Keratinocyte (primary cell): ENCODE data around the gene IFNL4. TPM values are rescaled to one million over a fixed set of nuclear protein-coding genes. Genes with fewer than 3 reads are reported as not detected.

Experiments used
- DNase-seq: peaks from one replicate; pipeline ENCODE4 v3.0.0-alpha.2; 2011; ENCODE audit warnings: low read depth, missing footprints, low spot score
- FAIRE-seq: peaks from 2 replicates; lab custom pipeline; 2011; peaks lifted over from hg19 to GRCh38; lab: Jason Lieb, UNC
- H2AFZ ChIP-seq: 2 replicates; pipeline ENCODE4 v1.6.0; 2012; ENCODE audit warnings: low read length, control low read depth, inconsistent platforms; ENCODE audit not compliant: control insufficient read depth
- H3K27ac ChIP-seq: 2 replicates; pipeline ENCODE4 v1.5.1; 2011; ENCODE audit warnings: low read length; ENCODE audit not compliant: control insufficient read depth, insufficient read depth
- H3K27me3 ChIP-seq: 3 replicates; pipeline ENCODE4 v1.6.0; 2011; ENCODE audit warnings: low read length; ENCODE audit not compliant: control insufficient read depth, insufficient read depth; ENCODE audit errors: extremely low read depth
- H3K36me3 ChIP-seq, 2 experiments: 2 replicates in 1 of 2; 3 replicates in 1 of 2; pipeline ENCODE4 v1.5.1; 2011; ENCODE audit warnings: low read length in 2 of 2, mild to moderate bottlenecking in 1 of 2; ENCODE audit not compliant: control insufficient read depth in 2 of 2, insufficient read depth in 2 of 2; ENCODE audit errors: extremely low read depth in 1 of 2
- H3K4me1 ChIP-seq: 3 replicates; pipeline ENCODE4 v1.5.1; 2011; ENCODE audit warnings: low read length; ENCODE audit not compliant: control insufficient read depth, insufficient read depth; ENCODE audit errors: extremely low read depth
- H3K4me2 ChIP-seq: 3 replicates; pipeline ENCODE4 v1.6.0; 2011; ENCODE audit warnings: low read depth, low read length; ENCODE audit not compliant: control insufficient read depth, insufficient read depth; ENCODE audit errors: extremely low read depth
- H3K4me3 ChIP-seq, 3 experiments: fragments of 200-600 bp in 1 of 3; sonication (generic) in 1 of 3; 2 replicates in 2 of 3; 3 replicates in 1 of 3; pipeline ENCODE4 v1.5.1; 2011 to 2016; ENCODE audit warnings: low read length in 3 of 3, mild to moderate bottlenecking in 3 of 3, control low read depth in 2 of 3, inconsistent platforms in 1 of 3, low read depth in 1 of 3, mixed read lengths in 1 of 3, mixed run types in 1 of 3, moderate library complexity in 1 of 3; ENCODE audit not compliant: control insufficient read depth in 2 of 3, insufficient read depth in 2 of 3; ENCODE audit errors: extremely low read depth in 1 of 3
- H3K79me2 ChIP-seq: 2 replicates; pipeline ENCODE4 v1.6.0; 2012; ENCODE audit warnings: low read length; ENCODE audit not compliant: control insufficient read depth, insufficient read depth
- H3K9ac ChIP-seq: 3 replicates; pipeline ENCODE4 v1.6.0; 2011; ENCODE audit warnings: low read length; ENCODE audit not compliant: control insufficient read depth, insufficient read depth; ENCODE audit errors: extremely low read depth
- H3K9me1 ChIP-seq: 3 replicates; pipeline ENCODE4 v1.6.0; 2011; ENCODE audit warnings: low read length; ENCODE audit not compliant: control insufficient read depth, insufficient read depth; ENCODE audit errors: extremely low read depth
- H3K9me3 ChIP-seq: 2 replicates; pipeline ENCODE4 v1.5.1; 2012; ENCODE audit warnings: low read depth, low read length; ENCODE audit not compliant: control insufficient read depth
- H4K20me1 ChIP-seq: 3 replicates; pipeline ENCODE4 v1.6.0; 2011; ENCODE audit warnings: low read length; ENCODE audit not compliant: control insufficient read depth, insufficient read depth; ENCODE audit errors: extremely low read depth
- CTCF ChIP-seq, 3 experiments: IDR thresholded peaks in 1 of 3; conservative IDR thresholded peaks in 1 of 3; optimal IDR thresholded peaks in 1 of 3; 2 replicates in 2 of 3; 3 replicates in 1 of 3; pipeline versions ENCODE3 to v1.5.1; 2011; ENCODE audit warnings: low read length in 3 of 3, mild to moderate bottlenecking in 3 of 3, moderate library complexity in 2 of 3, control low read depth in 1 of 3, inconsistent platforms in 1 of 3; ENCODE audit not compliant: insufficient read depth in 2 of 3; ENCODE audit errors: extremely low read depth in 1 of 3
- EZH2 ChIP-seq: IDR thresholded peaks from one replicate; pipeline ENCODE4 v1.6.1; 2012; ENCODE audit warnings: inconsistent platforms, mild to moderate bottlenecking, low read length, moderate library complexity
- dilution Hi-C: fragments of 300-500 bp; cut with MboI; formaldehyde crosslinking; loops from one replicate; pipeline ENCODE4 v1.7.0; 2020; ENCODE audit warnings: low sequenced_read_pairs; ENCODE audit not compliant: extremely low pct_ligation_motif_present
- polyA plus RNA-seq, 5 experiments: library from polyadenylated mRNA; depleted of rRNA in 3 of 5; stranded (reverse) in 3 of 5; stranded (forward) in 1 of 5; unstranded in 1 of 5; fragments of >200 nt; gene quantifications; 1 replicate in 1 of 5; 2 replicates in 3 of 5; 3 replicates in 1 of 5; pipeline versions ENCODE4 v1.2.1 to v1.2.3, GENCODE V29; 2011 to 2012; ENCODE audit warnings: missing spikeins in 2 of 5, low read depth in 1 of 5, low replicate concordance in 1 of 5

Gene IFNL4
- polyA plus RNA-seq, 1 donor (not counting 4 experiments of a cell fraction or from before 2014, with no cell fraction given): not detected

- no peak overlapping the region for H3K4me3 ChIP-seq
- TF ChIP-seq EZH2 (no peak), CTCF (optimal IDR thresholded peaks at IDR 0.05 in 1 of 3, IDR thresholded peaks at IDR 0.05 in 1 of 3, conservative IDR thresholded peaks at IDR 0.05 in 1 of 3; ENCODE audit: extremely low read depth in 1 of 3, insufficient read depth in 2 of 3, low read length in 3 of 3) (no peak)
- FAIRE-seq (no peak), DNase-seq (no peak)
- H3K4me1 ChIP-seq: no peaks in the 10 kb centered on the region
- no peaks in the 10 kb centered on the region for H3K9me3 ChIP-seq
- no peaks in the 10 kb centered on the region for H3K9me1 ChIP-seq
- H2AFZ ChIP-seq: no peak overlapping the region
- no peak overlapping the region for H3K4me2 ChIP-seq
- H3K9ac ChIP-seq: no peak overlapping the region
- H3K79me2 ChIP-seq: no peaks in the 10 kb centered on the region
- H3K36me3 ChIP-seq: no peaks in the 10 kb centered on the region
- H3K27me3 ChIP-seq: no peaks in the 10 kb centered on the region
- no peaks in the 10 kb centered on the region for H4K20me1 ChIP-seq
- H3K27ac ChIP-seq: no peak overlapping the region
- dilution Hi-C loops: no loop called here
These were observed 6.1 kb upstream of the IFNL4 start for GRCh38 chr19:39254531-39255345.

GRCh38 chr19:39253374-39254149, 4.9 kb upstream of the IFNL4 start:
- H3K4me3 ChIP-seq: no peak overlapping the region
- dilution Hi-C loops: no loop called here
- no peak for TF ChIP-seq EZH2
- no peak for TF ChIP-seq CTCF (optimal IDR thresholded peaks at IDR 0.05 in 1 of 3, IDR thresholded peaks at IDR 0.05 in 1 of 3, conservative IDR thresholded peaks at IDR 0.05 in 1 of 3; ENCODE audit: extremely low read depth in 1 of 3, insufficient read depth in 2 of 3, low read length in 3 of 3)
- FAIRE-seq: no peak
- no peak overlapping the region for H3K27ac ChIP-seq
- H3K9me3 ChIP-seq: no peaks in the 10 kb centered on the region
- no peak overlapping the region for H3K4me2 ChIP-seq
- no peak overlapping the region for H3K9ac ChIP-seq
- DNase-seq: no peak
- H3K27me3 ChIP-seq: peaks cover 4% of the 10 kb centered on the region
- H3K36me3 ChIP-seq: no peaks in the 10 kb centered on the region
- H3K4me1 ChIP-seq: no peaks in the 10 kb centered on the region
- H3K79me2 ChIP-seq: no peaks in the 10 kb centered on the region
- H4K20me1 ChIP-seq: no peaks in the 10 kb centered on the region
- no peaks in the 10 kb centered on the region for H3K9me1 ChIP-seq
- H2AFZ ChIP-seq: no peak overlapping the region
